ENCODE results near the gene SFRP4.

DNA sequence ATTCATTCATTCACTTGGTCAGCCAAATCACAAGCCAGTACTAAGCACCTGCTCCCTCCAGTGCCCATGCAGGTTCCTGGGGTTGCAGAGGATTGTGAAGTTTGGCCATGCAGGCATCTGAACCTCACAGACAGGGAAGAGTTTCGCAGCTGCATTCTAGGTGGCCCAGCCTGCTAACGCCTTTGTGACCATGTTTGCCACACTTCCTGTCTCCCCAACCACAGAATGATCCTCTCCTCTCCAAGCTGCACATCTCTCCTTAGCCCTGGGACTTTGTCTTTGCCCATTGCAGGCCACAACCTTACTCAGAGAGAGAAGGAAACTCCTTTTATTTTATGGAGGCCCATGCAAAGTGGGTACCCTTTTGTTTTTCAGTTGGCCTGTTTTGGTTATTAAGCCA is 35.6 kb upstream of the SFRP4 start:
- TF ChIP-seq, protein P1, sequence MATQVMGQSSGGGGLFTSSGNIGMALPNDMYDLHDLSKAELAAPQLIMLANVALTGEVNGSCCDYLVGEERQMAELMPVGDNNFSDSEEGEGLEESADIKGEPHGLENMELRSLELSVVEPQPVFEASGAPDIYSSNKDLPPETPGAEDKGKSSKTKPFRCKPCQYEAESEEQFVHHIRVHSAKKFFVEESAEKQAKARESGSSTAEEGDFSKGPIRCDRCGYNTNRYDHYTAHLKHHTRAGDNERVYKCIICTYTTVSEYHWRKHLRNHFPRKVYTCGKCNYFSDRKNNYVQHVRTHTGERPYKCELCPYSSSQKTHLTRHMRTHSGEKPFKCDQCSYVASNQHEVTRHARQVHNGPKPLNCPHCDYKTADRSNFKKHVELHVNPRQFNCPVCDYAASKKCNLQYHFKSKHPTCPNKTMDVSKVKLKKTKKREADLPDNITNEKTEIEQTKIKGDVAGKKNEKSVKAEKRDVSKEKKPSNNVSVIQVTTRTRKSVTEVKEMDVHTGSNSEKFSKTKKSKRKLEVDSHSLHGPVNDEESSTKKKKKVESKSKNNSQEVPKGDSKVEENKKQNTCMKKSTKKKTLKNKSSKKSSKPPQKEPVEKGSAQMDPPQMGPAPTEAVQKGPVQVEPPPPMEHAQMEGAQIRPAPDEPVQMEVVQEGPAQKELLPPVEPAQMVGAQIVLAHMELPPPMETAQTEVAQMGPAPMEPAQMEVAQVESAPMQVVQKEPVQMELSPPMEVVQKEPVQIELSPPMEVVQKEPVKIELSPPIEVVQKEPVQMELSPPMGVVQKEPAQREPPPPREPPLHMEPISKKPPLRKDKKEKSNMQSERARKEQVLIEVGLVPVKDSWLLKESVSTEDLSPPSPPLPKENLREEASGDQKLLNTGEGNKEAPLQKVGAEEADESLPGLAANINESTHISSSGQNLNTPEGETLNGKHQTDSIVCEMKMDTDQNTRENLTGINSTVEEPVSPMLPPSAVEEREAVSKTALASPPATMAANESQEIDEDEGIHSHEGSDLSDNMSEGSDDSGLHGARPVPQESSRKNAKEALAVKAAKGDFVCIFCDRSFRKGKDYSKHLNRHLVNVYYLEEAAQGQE (IDR thresholded peaks at IDR 0.05; ENCODE audit: low read depth): no peak
- no peak for TF ChIP-seq TEAD4 (IDR thresholded peaks at IDR 0.05)
- TF ChIP-seq, protein P2, sequence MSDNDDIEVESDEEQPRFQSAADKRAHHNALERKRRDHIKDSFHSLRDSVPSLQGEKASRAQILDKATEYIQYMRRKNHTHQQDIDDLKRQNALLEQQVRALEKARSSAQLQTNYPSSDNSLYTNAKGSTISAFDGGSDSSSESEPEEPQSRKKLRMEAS (IDR thresholded peaks at IDR 0.05): no peak
- TF ChIP-seq CEBPB (IDR thresholded peaks at IDR 0.05): no peak
- TF ChIP-seq, protein P3, sequence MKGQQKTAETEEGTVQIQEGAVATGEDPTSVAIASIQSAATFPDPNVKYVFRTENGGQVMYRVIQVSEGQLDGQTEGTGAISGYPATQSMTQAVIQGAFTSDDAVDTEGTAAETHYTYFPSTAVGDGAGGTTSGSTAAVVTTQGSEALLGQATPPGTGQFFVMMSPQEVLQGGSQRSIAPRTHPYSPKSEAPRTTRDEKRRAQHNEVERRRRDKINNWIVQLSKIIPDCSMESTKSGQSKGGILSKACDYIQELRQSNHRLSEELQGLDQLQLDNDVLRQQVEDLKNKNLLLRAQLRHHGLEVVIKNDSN (IDR thresholded peaks at IDR 0.05): no peak
- no peak for TF ChIP-seq CREB1 (IDR thresholded peaks at IDR 0.05; ENCODE audit: low read depth)
- no peak for TF ChIP-seq YY1 (IDR thresholded peaks at IDR 0.05; ENCODE audit: low read depth)
- no peak for TF ChIP-seq RAD21 (IDR thresholded peaks at IDR 0.05; ENCODE audit: low read depth)
- no peak for TF ChIP-seq NFIC (IDR thresholded peaks at IDR 0.05)
- TF ChIP-seq TAF1 (IDR thresholded peaks at IDR 0.05; ENCODE audit: low read depth): no peak
- no peak for TF ChIP-seq FOXM1 (IDR thresholded peaks at IDR 0.05; ENCODE audit: borderline replicate concordance, low read depth)
- TF ChIP-seq EGR1 (IDR thresholded peaks at IDR 0.05): no peak

Data from Ishikawa (cell line).